B cell (primary cell): ENCODE measurements around the gene GAREM1. TPM values are rescaled to one million over a fixed set of nuclear protein-coding genes. Genes with fewer than 3 reads are reported as not detected.

Source experiments
- ATAC-seq: fragments of 200-7000 bp; cut with Tn5 transposase; one replicate; pipeline ENCODE4 v1.10.0; 2021; ENCODE audit warnings: low read depth, mild to moderate bottlenecking, moderate number of reproducible peaks, moderate library complexity
- CTCF ChIA-PET: fragments of 350-600 bp; sonication (Branson Sonifier 250); formaldehyde crosslinking; loops from one replicate; lab custom pipeline; 2021; ENCODE audit warnings: antibody characterized with exemption, inconsistent platforms; lab: Charles Lee
- POLR2A ChIA-PET: fragments of 350-600 bp; sonication (Branson Sonifier 250); formaldehyde crosslinking; loops from one replicate; lab custom pipeline; 2021; ENCODE audit warnings: antibody characterized with exemption; lab: Charles Lee
- DNase-seq: peaks from one replicate; pipeline ENCODE4 v3.0.0; 2013
- H2AFZ ChIP-seq: 2 replicates; pipeline ENCODE4 v1.6.1; 2012; ENCODE audit warnings: mild to moderate bottlenecking, low read depth, low read length; ENCODE audit not compliant: insufficient read depth, poor library complexity, severe bottlenecking
- H3K27ac ChIP-seq, 2 donors: 1 replicate in 1 of 2; 2 replicates in 1 of 2; pipeline ENCODE4 v1.5.1; 2012 to 2013; ENCODE audit warnings: low read length in 2 of 2, mild to moderate bottlenecking in 2 of 2, moderate library complexity in 1 of 2
- H3K27me3 ChIP-seq, 4 experiments: fragments of 200-600 bp in 1 of 4; sonication (generic) in 1 of 4; replicated peaks in 1 of 4; 1 replicate in 2 of 4; 2 replicates in 2 of 4; pipeline versions ENCODE4 v1.6.1 to v1.7.0; 2013 to 2016; ENCODE audit warnings: low read length in 3 of 4, mild to moderate bottlenecking in 2 of 4, mixed read lengths in 1 of 4, moderate library complexity in 1 of 4; ENCODE audit not compliant: insufficient read depth in 4 of 4, control insufficient read depth in 3 of 4; ENCODE audit errors: control extremely low read depth in 1 of 4
- H3K36me3 ChIP-seq, 2 experiments: replicated peaks in 1 of 2; 1 replicate in 1 of 2; 2 replicates in 1 of 2; pipeline versions ENCODE4 v1.6.1 to v1.7.1; 2013; ENCODE audit warnings: low read length in 1 of 2; ENCODE audit not compliant: insufficient read depth in 2 of 2, control insufficient read depth in 1 of 2; ENCODE audit errors: control extremely low read depth in 1 of 2, extremely low read depth in 1 of 2
- H3K4me1 ChIP-seq, 2 donors: fragments of 200-600 bp in 1 of 2; sonication (generic) in 1 of 2; 1 replicate in 1 of 2; 2 replicates in 1 of 2; pipeline versions ENCODE4 v1.5.1 to v1.6.1; 2013 to 2017; ENCODE audit warnings: low read length in 2 of 2; ENCODE audit not compliant: control insufficient read depth in 2 of 2, insufficient read depth in 2 of 2
- H3K4me2 ChIP-seq: replicated peaks from 2 replicates; pipeline ENCODE3; 2012; ENCODE audit warnings: mild to moderate bottlenecking, low read depth, low read length; ENCODE audit not compliant: poor library complexity, severe bottlenecking
- H3K4me3 ChIP-seq, 5 experiments: fragments of 200-600 bp in 1 of 5; sonication (generic) in 1 of 5; 1 replicate in 3 of 5; 2 replicates in 2 of 5; pipeline versions ENCODE4 v1.5.1 to v1.7.0; 2011 to 2016; ENCODE audit warnings: low read length in 4 of 5, mild to moderate bottlenecking in 4 of 5, low read depth in 2 of 5, control low read depth in 1 of 5, moderate library complexity in 1 of 5; ENCODE audit not compliant: insufficient read depth in 1 of 5; ENCODE audit errors: control extremely low read depth in 1 of 5, extremely low read depth in 1 of 5
- H3K79me2 ChIP-seq: fragments of 200-600 bp; sonication (generic); one replicate; pipeline ENCODE4 v1.6.0; 2016; ENCODE audit warnings: low read length; ENCODE audit not compliant: control insufficient read depth, insufficient read depth
- H3K9ac ChIP-seq: fragments of 200-600 bp; sonication (generic); 2 replicates; pipeline ENCODE4 v1.6.1; 2017; ENCODE audit warnings: mild to moderate bottlenecking, low read length, moderate library complexity
- H3K9me3 ChIP-seq, 3 donors: one replicate each; pipeline versions ENCODE4 v1.6.1 to v1.7.1; 2013; ENCODE audit warnings: low read length in 2 of 3; ENCODE audit not compliant: control insufficient read depth in 2 of 3, insufficient read depth in 1 of 3; ENCODE audit errors: control extremely low read depth in 1 of 3
- H4K20me1 ChIP-seq: 2 replicates; pipeline ENCODE4 v1.6.0; 2012; ENCODE audit warnings: mild to moderate bottlenecking, low read length; ENCODE audit not compliant: insufficient read depth, control insufficient read depth, poor library complexity, severe bottlenecking
- H3K27ac Mint-ChIP-seq: one replicate; pipeline ENCODE4 v1.8.0; 2021; ENCODE audit warnings: mixed read lengths
- H3K27me3 Mint-ChIP-seq: one replicate; pipeline ENCODE4 v1.8.0; 2021; ENCODE audit warnings: mixed read lengths
- H3K4me1 Mint-ChIP-seq: one replicate; pipeline ENCODE4 v1.8.0; 2021; ENCODE audit warnings: mixed read lengths
- H3K4me3 Mint-ChIP-seq: one replicate; pipeline ENCODE4 v1.8.0; 2021; ENCODE audit warnings: mixed read lengths
- H3K9me3 Mint-ChIP-seq: one replicate; pipeline ENCODE4 v1.8.0; 2022; ENCODE audit warnings: mixed read lengths; ENCODE audit not compliant: insufficient read depth
- CTCF ChIP-seq: fragments of 200-600 bp; IDR thresholded peaks from one replicate; pipeline ENCODE4 v1.8.0; 2022; ENCODE audit warnings: antibody characterized with exemption, mild to moderate bottlenecking
- EZH2 ChIP-seq: IDR thresholded peaks from 2 replicates; pipeline ENCODE4 v1.6.1; 2012; ENCODE audit warnings: borderline replicate concordance, low read depth, mild to moderate bottlenecking, moderate library complexity, low read length; ENCODE audit not compliant: insufficient read depth, poor library complexity, severe bottlenecking
- WGBS: methylation state at CpG from one replicate; pipeline ENCODE4 v1.1.5; 2013; ENCODE audit warnings: missing lambda C conversion rate; ENCODE audit not compliant: insufficient coverage; 5-methylcytosine and 5-hydroxymethylcytosine counted together
- intact Hi-C: fragments of 100-400 bp; cut with micrococcal nuclease; formaldehyde crosslinking; loops from one replicate; pipeline ENCODE4 v1.10.0; 2022
- polyA plus RNA-seq: library from polyadenylated mRNA; depleted of rRNA; stranded (reverse); fragments of >200 nt; gene quantifications from 2 replicates; pipeline ENCODE4 v1.2.3, GENCODE V29; 2012
- total RNA-seq, 2 donors: library from RNA; stranded (reverse); fragments of 120-200 nt in 1 of 2; gene quantifications; 1 replicate in 1 of 2; 2 replicates in 1 of 2; pipeline versions ENCODE4 v1.2.3 to v1.2.4, GENCODE V29; 2013 to 2022

Gene GAREM1
- total and polyA plus RNA-seq, 2 donors (not counting 1 experiment from before 2014, with no cell fraction given): not detected

DNA sequence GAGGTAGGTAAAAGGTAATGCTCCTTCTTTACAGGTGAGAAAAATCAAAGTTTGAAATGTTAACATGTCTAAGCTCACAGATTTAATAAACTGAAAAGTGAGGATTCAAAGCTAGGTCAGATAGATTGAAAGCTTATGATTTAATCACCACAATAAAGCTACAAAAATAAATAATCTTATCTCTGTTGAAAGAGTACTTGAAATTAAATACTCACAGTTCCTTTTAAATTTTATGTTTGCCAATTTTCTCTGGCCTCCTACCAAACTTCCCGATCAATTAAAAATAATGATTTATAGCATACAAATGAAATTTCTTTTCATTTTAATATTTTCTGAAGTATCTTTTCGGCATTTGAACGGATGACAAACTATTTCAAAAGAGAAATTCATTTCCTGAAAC lies 77.3 kb downstream of the GAREM1 start:
- intact Hi-C loops: no loop called here
- DNase-seq (no peak), ATAC-seq (no peak)
- Mint-ChIP-seq H3K27ac (no peak overlapping the region), H3K4me1 (no peaks in the 10 kb centered on the region), H3K4me3 (no peak overlapping the region), H3K27me3 (peaks cover 14% of the 10 kb centered on the region), H3K9me3 (no peaks in the 10 kb centered on the region)
- H3K4me2 ChIP-seq: no peak overlapping the region
- ChIA-PET CTCF (no interaction called here), POLR2A (no interaction called here)
- no peaks in the 10 kb centered on the region for H3K79me2 ChIP-seq
- no CpG with 5 or more reads among the region's 3 CpGs for WGBS
- no peaks in the 10 kb centered on the region for H3K36me3 ChIP-seq
- H3K27me3 ChIP-seq: no peaks in the 10 kb centered on the region
- no peaks in the 10 kb centered on the region for H4K20me1 ChIP-seq
- no peak for TF ChIP-seq CTCF
- TF ChIP-seq EZH2: no peak
- H3K9ac ChIP-seq: no peak overlapping the region
- H3K27ac ChIP-seq: no peak overlapping the region
- H3K9me3 ChIP-seq: no peaks in the 10 kb centered on the region
- H2AFZ ChIP-seq: no peak overlapping the region
- no peaks in the 10 kb centered on the region for H3K4me1 ChIP-seq
- no peak overlapping the region for H3K4me3 ChIP-seq

DNA sequence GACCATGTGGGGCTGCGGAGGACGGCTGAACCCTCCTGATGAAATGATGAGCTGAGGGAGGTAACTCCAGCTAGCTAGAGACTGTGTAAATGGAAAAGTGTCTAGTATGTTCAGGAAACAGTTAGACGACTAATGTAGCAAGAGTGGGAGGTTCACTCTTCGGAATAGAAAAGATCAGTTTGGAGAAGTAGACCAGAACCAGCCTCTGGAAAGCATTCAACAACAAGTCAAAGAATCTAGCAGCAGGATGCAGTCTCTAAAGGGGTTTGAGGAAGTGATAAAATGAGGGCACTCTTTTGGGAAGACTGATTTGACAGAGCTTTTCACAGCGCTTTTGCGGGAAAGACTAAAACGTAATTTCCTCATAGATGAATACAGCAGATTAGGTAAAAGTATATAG lies 79.6 kb downstream of the GAREM1 start:
- H2AFZ ChIP-seq: no peak overlapping the region
- H3K9me3 ChIP-seq: no peaks in the 10 kb centered on the region
- Mint-ChIP-seq H3K9me3 (no peaks in the 10 kb centered on the region), H3K27ac (no peak overlapping the region), H3K4me1 (no peaks in the 10 kb centered on the region), H3K27me3 (peaks cover 19% of the 10 kb centered on the region), H3K4me3 (no peak overlapping the region)
- no peak overlapping the region for H3K4me2 ChIP-seq
- no peaks in the 10 kb centered on the region for H3K4me1 ChIP-seq
- H3K79me2 ChIP-seq: no peaks in the 10 kb centered on the region
- ATAC-seq (no peak), DNase-seq (no peak)
- WGBS: 54% methylated on average over 4 of the region's 7 CpGs
- intact Hi-C loops: no loop called here
- TF ChIP-seq EZH2: no peak
- H3K27ac ChIP-seq: no peak overlapping the region
- ChIA-PET POLR2A (no interaction called here), CTCF (no interaction called here)
- no peak overlapping the region for H3K4me3 ChIP-seq
- H4K20me1 ChIP-seq: no peaks in the 10 kb centered on the region
- no peak overlapping the region for H3K9ac ChIP-seq
- no peaks in the 10 kb centered on the region for H3K27me3 ChIP-seq
- no peaks in the 10 kb centered on the region for H3K36me3 ChIP-seq
